Nucleus accumbens (tissue), 56 donors: ENCODE data around the gene RNF112.

Experiments used
- DNase-seq, 56 donors: peaks; one replicate each; lab custom pipeline; 2025; lab: John Stamatoyannopoulos, UW

Gene RNF112, protein sequence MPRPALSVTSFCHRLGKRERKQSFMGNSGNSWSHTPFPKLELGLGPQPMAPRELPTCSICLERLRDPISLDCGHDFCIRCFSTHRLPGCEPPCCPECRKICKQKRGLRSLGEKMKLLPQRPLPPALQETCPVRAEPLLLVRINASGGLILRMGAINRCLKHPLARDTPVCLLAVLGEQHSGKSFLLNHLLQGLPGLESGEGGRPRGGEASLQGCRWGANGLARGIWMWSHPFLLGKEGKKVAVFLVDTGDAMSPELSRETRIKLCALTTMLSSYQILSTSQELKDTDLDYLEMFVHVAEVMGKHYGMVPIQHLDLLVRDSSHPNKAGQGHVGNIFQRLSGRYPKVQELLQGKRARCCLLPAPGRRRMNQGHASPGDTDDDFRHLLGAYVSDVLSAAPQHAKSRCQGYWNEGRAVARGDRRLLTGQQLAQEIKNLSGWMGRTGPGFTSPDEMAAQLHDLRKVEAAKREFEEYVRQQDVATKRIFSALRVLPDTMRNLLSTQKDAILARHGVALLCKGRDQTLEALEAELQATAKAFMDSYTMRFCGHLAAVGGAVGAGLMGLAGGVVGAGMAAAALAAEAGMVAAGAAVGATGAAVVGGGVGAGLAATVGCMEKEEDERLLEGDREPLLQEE

DNA sequence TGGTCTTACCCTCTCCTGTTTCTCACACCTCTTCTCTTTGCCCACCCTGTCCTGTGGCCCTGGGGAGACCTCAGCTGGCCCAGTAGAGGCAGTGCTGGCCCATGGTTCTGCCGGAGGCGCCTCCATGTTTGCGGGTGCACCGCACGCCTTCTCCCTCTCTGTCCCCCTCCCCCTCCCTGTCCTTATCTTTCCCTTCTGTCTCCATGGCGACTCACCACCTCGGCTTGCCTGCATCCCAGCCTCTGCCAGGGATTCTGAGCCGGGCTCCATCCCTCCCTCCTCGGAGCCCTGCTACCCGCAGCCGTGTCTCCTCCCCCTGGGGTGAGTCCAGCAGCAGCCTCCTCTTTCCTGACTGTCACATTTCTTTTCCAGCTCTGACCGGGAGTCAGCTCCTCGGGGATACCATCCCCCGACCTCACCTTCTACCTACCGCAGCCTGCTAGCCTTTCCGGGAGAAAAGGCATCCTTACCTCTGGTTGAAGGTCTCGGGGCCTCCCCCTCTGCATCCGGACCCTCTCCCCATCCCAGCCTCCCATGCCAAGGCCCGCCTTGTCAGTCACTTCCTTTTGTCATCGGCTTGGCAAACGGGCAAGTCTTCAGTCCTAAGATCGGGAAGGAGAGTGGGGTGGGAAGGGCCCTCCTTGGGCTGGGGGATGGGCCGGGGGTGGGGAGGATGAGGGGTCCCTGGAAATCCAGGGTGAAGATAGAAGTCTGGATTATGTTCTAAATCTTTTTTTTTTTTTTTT lies at the start of gene RNF112:
Gene RNF112, plus strand, starts transcription at position 358 of the 746 bp plus-strand sequence. Its CDS starts 177 bp downstream, at position 535.
- DNase-seq: peak in 47 of 56 donors; percentile 11 to 82 (median 51)

DNA sequence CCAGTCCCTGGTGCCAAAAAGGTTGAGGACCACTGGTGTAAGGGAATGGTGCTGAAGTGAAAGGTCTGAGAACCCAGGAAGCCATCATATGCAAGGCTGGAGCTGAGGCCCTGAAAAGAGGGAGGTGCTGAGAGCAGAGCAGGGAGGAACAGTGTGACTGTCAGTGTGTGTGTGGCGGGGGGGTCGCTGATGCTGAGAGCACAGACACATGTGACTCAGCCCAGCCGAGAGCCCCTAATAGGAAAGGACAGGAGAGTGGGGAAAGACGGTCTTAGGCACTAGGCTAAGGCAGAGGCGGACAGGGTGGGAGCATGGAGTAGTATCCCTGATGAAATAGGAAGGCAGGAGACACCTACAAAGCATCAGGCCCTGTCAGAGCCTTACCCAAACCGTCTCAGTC lies 49.7 kb upstream of the RNF112 start:
- peak in 6 of 56 donors; percentile 18 to 47 (median 37) for DNase-seq

DNA sequence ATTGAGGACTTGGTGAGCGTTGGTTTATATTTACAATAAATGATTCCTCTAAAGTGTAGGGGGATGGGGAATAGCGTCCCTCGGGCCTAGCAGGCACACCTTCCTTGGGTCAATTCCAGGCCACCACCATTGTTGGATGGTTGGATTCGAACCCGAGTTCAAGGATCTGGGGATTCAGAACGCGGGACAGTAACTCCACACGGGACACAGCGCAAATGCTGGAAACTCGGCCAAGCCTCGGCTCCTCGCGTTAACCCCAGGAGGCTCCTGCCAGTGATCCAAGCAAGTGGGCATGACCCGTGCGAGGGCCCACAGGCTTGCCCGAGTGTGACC lies 49.1 kb upstream of the RNF112 start:
- DNase-seq: no peak

DNA sequence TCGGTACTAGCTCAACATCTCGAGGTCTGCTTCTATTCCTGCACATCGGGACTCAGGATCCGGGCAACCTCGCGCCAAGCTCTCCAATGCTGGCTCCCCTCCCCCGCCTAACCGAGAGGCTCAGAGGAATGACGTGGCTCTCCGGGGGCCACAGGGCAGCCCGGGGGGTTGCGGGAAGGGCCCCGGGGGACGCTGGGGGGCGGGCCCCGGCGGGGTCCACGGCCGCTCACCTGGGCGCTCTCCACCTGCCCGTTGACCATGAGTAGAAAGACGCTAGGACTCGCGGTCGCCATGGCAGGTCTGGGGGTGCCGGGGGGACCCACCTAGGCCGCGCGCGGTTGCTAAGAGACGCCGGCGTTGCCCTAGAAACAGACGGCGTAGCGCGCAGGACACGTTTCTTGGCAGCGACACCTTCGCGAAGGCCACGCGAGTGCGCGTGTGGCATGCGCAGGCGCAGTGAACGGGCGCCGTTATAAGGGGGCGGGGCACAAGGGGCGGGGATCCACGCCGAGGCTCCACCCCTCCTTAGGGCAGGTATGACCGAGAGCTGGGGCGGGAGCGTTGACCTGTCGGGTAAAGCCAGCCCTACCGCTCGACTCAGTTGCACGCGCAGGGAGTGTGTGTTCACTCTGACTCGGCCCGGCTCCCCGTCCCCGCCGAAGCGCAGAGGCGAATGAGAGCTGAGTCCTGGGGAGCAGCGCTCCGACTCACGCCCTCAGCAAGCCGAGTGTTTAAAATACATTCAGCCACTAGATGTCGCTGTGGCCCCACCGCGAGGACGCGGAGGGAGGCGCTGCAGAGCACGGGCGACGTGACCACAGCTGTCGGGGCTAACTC lies 48.5 kb upstream of the RNF112 start, which contains the start of gene B9D1:
Gene B9D1, minus strand, starts transcription at position 447 of the 837 bp plus-strand sequence. Its CDS starts 154 bp downstream, at position 293.
- DNase-seq: peak in 55 of 56 donors; percentile 76 to 99 (median 93)

DNA sequence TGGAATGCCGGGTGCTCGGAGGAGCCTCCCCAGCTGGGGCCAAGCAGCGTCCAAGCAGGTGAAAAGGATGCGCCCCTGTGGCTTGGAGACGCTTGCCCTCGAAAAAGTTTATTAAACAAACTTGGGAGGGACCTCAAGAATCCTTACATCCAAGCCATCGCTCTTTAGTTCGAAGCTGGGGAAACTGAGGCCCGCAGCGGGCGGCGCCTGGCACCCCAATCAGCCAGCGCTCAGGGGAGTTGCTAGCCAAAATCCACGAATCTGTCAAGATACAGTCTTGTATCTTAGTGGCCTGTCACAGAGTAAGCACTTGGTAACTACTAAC lies 48.0 kb upstream of the RNF112 start:
- DNase-seq: no peak

DNA sequence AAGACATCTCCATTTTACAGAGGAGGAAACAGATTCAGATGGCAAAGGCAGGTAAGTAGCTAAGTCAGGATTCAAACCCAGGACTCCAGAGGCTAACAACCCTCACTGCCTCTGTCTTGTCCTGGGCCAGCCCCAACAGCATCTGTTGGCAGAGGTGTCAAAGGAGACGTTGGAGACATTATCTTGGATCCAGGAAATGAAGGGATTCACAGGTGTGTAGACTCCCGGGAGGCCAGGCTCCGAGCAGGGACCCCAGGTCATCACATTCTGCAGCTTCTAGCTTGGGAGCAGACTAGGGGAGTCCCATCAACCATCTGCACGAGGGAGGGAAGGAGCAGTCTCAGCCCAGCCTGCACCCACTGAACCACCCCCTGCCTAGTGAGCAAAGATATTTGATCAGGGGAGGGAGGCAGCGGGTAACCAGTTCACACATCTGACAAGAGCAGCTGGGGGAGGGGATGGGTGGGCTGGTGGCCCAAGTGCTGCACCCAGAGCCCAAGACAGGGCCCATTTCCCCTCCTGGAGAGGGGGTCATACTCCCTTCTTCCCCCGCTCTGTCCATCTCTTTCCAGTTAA lies 47.5 kb upstream of the RNF112 start:
- no peak for DNase-seq

DNA sequence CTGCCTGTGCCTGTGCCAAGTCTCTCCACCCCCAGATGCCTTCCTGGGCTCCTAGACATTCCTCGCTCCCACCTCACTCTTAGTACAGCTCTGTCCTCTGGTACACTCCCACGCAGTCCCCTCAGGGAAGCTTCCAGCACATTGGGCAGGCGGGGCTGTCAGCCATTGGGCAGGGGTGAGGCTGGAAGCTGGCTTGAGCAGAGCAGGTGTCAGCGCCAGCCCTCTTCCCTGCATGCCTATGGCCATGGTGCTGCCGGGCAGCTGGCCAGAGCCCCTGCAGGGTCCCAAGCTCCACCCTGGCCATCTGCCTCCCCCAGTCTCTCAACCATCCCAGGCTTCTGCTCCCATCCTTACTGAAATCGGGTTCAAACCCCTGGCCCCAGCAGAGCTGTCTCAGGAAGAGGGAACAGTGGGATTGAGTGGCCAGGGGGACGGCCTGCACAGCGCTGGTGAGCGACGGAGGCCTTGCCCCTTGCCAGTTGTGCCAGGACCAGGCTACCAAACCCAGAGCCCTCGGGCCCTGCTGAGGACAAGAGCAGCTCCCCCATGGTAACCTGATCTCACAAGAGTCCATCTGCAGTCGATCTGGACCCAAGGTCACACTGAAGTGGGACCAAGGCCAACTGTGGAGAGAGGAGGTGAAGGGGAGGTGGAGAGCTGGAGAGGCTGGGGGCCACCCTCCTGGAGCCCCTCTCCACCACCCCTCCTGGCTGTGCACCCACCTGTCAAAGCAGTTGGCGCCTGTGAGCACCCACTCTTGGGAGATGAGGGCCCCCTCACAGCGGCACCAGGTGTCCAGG lies 46.1 kb upstream of the RNF112 start:
- DNase-seq: no peak

DNA sequence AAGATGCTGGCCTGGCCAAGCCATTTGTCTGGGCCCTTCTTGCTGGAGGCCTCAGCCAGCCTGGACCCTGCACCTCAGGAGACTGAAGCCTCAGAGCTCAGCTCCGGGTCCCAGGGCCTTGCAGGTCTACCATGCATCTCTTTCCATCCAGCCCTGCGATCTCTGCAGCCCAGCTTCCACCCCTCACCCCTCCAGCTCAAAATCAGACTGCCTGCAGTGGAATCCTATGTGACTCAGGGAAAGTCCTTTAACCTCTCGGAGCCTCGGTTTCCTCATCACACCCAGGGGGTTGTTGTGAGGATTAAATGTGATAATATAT lies 45.6 kb upstream of the RNF112 start:
- no peak for DNase-seq

DNA sequence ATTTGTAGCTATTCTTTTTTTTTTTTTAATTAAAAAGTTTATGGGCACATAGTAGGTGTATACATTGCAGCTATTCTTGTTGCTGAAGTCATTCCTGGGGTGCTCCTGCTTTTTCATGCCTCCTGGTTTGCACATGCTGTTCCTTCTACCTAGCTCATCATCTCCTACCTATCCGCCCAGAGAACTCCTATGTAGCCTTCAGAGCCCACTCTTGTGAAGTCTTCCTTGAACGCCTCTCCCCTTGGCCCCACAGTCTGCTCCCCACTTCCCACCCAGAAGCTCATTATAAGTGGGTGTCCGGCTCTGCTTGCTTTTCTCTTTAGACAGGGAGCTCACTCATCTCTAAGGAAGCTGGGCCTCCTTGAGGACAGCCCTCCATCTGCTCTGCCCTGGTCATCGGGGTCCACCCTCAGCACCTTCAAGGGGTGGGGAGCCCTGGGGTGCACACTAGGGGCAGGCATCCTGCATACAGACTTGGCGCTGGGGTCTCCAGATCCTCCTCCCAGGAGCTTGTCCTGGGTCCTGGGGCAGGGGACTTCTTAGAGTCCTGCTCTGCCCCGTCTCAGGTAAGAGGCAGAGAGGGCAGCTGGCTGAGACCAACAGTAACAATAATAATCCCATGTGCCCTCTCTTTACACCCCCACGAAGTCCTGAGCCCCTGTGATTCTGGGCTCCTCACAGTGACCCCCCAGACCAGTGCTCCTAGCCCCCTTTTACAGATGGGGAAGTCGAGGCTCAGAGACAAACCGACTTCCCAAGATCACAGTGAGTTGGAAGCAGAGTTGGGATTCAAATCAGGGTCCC lies 45.0 kb upstream of the RNF112 start:
- DNase-seq: no peak

DNA sequence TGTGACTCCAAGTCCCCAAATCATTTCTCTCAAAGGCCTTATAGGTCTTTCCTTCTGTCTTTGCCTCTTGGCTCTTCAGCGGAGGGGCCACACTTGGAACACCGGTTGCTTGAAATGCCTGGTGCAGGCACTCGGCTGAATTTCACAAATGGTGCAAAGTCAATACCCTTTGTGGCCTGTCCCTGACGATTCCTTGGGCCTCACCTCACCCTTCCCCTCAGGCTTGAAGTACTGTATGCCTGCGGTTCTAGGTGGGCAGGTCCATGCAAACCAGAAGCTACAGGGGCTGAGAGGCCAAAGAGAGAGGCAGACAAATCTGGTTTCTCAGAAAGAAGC lies 44.4 kb upstream of the RNF112 start:
- no peak for DNase-seq

DNA sequence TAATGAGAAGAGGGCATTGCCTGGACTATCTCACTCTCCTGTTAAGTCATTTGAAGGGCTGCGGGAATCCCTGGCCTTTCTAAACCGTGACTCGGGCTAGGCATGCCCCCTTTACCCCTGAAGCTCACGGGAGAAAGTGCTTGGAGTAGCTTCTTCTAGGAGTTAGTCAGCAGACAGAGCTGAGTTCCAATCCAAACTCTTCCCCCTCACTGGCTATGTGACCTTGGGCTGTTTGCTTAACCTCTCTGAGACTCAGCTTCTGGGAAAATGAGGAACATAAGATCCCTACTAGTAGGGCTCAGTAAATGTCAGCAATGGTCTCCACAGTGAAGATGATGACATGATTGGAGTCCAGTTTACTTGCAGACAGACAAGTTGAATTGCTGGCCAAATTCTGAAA lies 42.8 kb upstream of the RNF112 start:
- DNase-seq: no peak

DNA sequence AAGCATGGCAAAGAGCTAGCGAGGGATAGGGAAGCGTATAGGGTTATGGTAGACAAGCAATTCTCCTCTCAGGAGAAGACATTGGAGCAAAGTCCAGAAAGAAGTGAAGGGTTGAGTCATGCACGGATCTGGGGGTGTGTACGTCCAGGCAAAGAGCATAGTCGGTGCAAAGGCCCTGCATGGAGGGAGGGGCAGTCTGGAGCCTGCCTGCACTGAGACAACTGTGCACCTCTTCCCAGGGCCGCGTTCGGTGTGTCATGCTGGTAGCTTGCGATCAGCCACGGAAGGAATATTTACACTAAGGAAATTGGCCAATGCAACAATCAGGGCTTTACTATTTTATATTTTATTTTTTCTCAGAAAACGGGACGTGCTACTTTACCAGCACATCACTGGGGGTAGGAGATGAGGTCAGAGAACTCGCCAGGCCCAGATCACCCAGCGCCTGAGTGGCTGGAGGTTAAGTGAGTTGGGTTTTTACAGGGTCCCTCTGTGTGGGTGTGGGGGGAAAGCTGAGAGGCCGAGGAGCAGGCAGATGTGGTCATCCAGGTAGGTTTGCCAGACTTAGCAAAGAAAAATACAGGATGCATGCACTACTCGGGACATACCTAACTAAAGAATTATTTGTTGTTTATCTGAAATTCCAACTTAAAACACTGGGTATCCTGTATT lies 41.8 kb upstream of the RNF112 start:
- DNase-seq: no peak

DNA sequence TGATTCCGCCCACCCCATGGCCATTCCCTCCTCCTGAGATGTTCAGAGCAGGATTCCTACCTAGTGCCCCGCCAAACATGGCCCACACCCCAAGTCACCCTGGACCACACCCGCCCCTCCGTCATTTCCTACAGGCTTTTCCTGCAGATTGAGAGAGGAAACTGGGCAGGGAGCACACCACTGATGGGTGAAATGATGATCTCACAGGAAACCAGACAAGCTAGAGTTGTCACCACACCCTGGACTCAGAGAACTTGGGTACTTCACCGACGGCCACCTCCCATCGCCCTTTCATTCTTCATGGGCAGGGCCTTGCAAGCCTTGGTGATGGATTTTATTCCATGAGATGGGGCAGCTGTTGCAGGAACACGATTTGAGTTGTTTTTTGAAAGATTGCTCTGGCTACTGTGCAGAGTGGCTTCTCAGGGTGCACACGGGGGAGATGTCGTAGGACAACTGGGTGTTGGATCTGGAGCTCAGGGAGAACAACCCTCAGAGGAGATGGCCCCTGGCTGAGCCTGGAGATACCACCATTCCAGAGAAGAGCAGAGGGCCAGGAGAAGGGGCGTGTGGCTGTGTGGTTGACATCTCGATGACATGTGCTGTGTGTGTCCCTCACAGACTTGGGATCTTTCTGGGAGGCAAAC lies 41.1 kb upstream of the RNF112 start:
- no peak for DNase-seq

DNA sequence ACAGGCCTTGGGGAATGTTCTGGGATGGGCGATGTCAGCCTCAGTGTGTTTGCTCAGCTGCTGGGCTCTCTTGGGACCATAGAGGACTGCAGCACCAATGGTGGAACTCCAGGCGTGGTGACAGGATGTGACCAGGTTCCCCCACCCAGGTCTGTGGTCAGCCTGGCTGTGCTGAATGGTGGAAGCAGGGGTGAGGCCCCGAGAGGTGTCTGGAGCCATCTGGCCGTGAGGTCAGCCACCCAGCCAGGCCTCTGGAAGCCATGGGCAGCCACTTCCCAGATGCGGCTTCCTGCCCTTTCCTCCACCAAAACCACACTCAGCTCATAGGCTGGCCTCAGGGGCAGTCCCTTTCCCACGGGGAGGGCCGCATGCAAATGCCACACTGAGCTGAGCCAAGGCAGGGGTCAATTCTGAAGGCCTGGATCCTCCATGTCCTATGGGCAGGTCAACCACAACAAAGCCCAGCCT lies 40.5 kb upstream of the RNF112 start:
- no peak for DNase-seq

DNA sequence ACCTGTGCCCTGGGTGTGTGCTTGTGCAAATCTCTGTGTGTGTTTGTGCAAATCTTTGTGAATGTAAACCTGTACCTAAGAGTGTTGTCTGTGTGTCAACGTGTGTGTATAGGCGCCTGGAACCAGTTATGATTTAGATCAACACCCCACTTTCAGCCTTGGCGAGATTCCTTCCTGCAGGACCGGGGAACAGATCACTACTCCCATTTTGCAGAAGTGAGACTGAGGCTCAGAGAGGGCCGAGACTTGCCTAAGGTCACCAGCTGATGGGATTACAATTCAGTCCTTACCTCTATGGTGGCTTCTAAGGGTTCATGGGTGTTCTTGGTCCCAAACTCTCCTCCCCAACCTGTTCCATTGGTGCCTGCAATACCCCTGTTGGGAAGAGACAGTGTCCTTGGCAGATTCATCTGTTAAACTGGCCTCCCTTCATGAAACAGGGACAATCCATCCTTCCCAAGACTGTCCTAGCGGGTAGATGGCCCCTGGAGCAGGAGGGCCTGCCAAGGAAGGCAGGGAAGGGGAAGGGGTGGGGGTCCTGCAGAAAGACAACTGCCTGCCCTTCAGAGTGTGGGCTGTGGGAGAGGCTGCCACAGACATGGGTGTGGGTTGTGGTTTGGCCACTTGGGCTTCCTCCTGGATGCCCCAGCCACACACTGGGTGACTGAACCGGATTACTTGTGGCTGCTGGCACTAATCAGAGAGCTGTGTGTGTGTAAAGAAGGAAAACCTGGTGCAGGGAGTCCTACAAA lies 39.6 kb upstream of the RNF112 start:
- no peak for DNase-seq

DNA sequence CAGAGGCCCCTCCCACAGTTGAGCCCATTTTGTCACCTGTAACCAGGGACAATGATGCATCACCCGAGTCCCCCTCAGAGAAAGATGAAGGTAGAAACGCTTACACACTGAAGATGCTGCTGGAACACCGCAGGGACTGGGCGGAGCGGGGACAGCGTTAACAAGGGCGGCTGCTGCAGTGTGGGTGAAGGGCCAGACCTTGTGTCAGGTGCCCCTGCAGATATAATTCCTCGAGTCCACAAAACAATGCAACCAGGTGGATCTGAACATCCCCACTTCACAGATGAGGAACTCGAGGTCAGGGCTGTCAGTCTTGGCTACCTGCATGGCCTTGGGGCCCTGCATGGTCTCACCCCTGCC lies 39.0 kb upstream of the RNF112 start:
- no peak for DNase-seq

DNA sequence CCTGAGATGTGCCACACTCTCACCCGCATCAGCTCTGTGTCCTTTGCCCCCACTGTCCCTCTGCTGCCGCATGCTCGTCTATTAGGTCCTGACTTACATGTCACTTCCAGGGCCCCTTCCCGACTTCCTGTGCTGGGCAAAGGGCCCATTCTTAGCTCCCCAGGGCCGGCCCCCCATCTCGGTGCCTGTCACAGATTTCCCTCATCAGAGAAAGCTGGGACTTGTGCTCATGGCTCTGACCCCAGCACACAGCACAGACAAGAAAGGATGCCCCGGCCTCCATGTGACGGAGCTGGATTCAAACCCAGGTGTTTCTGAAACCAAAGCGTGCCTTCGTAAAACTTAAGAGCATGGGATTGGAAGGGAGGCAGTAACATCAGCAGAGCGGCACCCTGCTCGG lies 38.6 kb upstream of the RNF112 start:
- no peak for DNase-seq
